Small intestine (tissue), 7 donors: ENCODE data around the gene HSD17B7. TPM values are rescaled to one million over a fixed set of nuclear protein-coding genes. Genes with fewer than 3 reads are reported as not detected.
A peak's percentile ranks its signal among the peaks of the same experiment; 100 is the strongest.
"Not testable (repeated sequence)": the region's sequence is repeated elsewhere in the genome, so short reads cannot be mapped to it uniquely, and the experiment has no call there.

Experiments
- DNase-seq, 2 donors: peaks; one replicate each; pipeline versions ENCODE4 v3.0.0 to v3.0.0-alpha.2; 2013
- FAIRE-seq: peaks from 2 replicates; lab custom pipeline; 2012; peaks lifted over from hg19 to GRCh38; lab: Jason Lieb, UNC
- H3K27ac ChIP-seq, 3 donors: one replicate each; pipeline ENCODE4 v1.5.1; 2013; ENCODE audit warnings: low read length in 2 of 3, mild to moderate bottlenecking in 2 of 3, control low read depth in 1 of 3, inconsistent platforms in 1 of 3, low read depth in 1 of 3, moderate library complexity in 1 of 3
- H3K27me3 ChIP-seq, 3 donors: one replicate each; pipeline ENCODE4 v1.6.1; 2013; ENCODE audit warnings: low read length in 3 of 3, inconsistent platforms in 1 of 3; ENCODE audit not compliant: control insufficient read depth in 3 of 3, insufficient read depth in 3 of 3
- H3K36me3 ChIP-seq, 3 donors: one replicate each; pipeline ENCODE4 v1.6.1; 2013; ENCODE audit warnings: low read length in 3 of 3, inconsistent platforms in 1 of 3, low read depth in 1 of 3, mild to moderate bottlenecking in 1 of 3, moderate library complexity in 1 of 3; ENCODE audit not compliant: control insufficient read depth in 3 of 3, insufficient read depth in 2 of 3
- H3K4me1 ChIP-seq, 3 donors: one replicate each; pipeline ENCODE4 v1.6.1; 2013; ENCODE audit warnings: low read length in 2 of 3, inconsistent platforms in 1 of 3, low read depth in 1 of 3, mild to moderate bottlenecking in 1 of 3, moderate library complexity in 1 of 3; ENCODE audit not compliant: control insufficient read depth in 3 of 3, insufficient read depth in 2 of 3
- H3K4me3 ChIP-seq, 3 donors: one replicate each; pipeline ENCODE4 v1.5.1; 2013; ENCODE audit warnings: low read length in 3 of 3, control low read depth in 1 of 3, inconsistent platforms in 1 of 3, low read depth in 1 of 3, mild to moderate bottlenecking in 1 of 3, moderate library complexity in 1 of 3
- H3K9me3 ChIP-seq, 2 donors: one replicate each; pipeline ENCODE4 v1.6.1; 2013; ENCODE audit warnings: low read depth in 1 of 2, low read length in 1 of 2; ENCODE audit not compliant: control insufficient read depth in 2 of 2, insufficient read depth in 1 of 2
- WGBS, 3 donors: extraction: QIAGEN DNeasy Blood & Tissue Kit; methylation state at CpG; one replicate each; pipeline ENCODE4 v1.1.7; 2013; 5-methylcytosine and 5-hydroxymethylcytosine counted together
- polyA plus RNA-seq, 4 donors: library from polyadenylated mRNA; stranded (reverse) in 3 of 4; unstranded in 1 of 4; fragments of 200-250 nt in 3 of 4; fragments of 120-200 nt in 1 of 4; gene quantifications; one replicate each; pipeline versions ENCODE4 v1.2.1 to v1.2.3, GENCODE V29; 2013
- donor health status: healthy with polysubstance abuse.
- donor health status: control.
- donor health status: control.
- donor health status: Bipolar disorder and iron deficiency.
- donor health status: healthy.

The HSD17B7 gene
- polyA plus RNA-seq, 4 donors = 6.2 to 21.3 (median 11.5) TPM

GRCh38 chr1:162790985-162791357 lies 469 bp downstream of the HSD17B7 start:
- DNase-seq = peak in 1 of 2 donors; percentile 23
- peak overlapping the region in 2 of 3 donors; percentile 53 to 55 for H3K4me3 ChIP-seq
- not testable (repeated sequence) for H3K9me3 ChIP-seq, FAIRE-seq, H3K36me3 ChIP-seq, H3K4me1 ChIP-seq, H3K27me3 ChIP-seq
- WGBS, 3 donors = 0% methylated on average over 6 to 7 of the region's 8 CpGs
- peak overlapping the region; percentile 72 to 81 (median 78) for H3K27ac ChIP-seq

GRCh38 chr1:162794284-162794683 lies 3.8 kb downstream of the HSD17B7 start:
- H3K4me3 ChIP-seq, FAIRE-seq, H3K4me1 ChIP-seq, H3K36me3 ChIP-seq, H3K9me3 ChIP-seq, DNase-seq, H3K27ac ChIP-seq, H3K27me3 ChIP-seq: not testable (repeated sequence)
- 77 to 95% (median 91%) methylated on average over 1 of the region's 1 CpG for WGBS, 3 donors

DNA sequence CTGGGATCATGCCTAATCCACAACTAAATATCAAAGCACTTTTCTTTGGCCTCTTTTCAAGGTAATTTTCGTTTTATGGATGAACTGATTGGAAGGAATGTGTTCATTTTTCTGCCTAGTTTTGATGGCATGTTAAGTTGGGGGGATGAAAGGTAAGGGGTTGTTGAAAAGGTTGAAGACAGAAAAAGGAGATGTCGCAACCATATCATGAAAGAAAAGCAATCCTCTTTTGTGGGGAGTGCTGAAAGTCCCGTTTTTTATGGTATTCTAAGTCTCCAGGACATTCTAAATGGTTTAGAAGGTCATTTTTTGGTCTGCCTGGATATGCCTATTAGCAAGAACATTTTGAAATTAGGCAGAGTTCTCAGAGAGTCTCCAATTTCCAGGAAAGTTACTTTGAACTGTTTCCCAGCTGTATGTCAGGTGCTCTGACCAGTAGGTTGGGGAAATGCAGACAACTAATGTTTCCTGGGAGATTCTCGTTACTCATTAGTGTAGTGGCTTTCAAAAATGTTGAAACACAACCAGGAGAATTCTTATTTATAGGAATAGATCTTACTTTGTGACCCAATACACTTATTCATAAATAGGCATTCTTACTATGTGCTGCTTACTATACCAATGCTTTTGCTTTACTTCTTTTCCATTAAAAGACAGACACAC lies 6.2 kb downstream of the HSD17B7 start:
- not testable (repeated sequence) for H3K27ac ChIP-seq, H3K27me3 ChIP-seq, H3K36me3 ChIP-seq, FAIRE-seq, H3K4me1 ChIP-seq, H3K9me3 ChIP-seq, DNase-seq, H3K4me3 ChIP-seq
- 64 to 80% (median 64%) methylated on average over 4 of the region's 4 CpGs for WGBS, 3 donors

DNA sequence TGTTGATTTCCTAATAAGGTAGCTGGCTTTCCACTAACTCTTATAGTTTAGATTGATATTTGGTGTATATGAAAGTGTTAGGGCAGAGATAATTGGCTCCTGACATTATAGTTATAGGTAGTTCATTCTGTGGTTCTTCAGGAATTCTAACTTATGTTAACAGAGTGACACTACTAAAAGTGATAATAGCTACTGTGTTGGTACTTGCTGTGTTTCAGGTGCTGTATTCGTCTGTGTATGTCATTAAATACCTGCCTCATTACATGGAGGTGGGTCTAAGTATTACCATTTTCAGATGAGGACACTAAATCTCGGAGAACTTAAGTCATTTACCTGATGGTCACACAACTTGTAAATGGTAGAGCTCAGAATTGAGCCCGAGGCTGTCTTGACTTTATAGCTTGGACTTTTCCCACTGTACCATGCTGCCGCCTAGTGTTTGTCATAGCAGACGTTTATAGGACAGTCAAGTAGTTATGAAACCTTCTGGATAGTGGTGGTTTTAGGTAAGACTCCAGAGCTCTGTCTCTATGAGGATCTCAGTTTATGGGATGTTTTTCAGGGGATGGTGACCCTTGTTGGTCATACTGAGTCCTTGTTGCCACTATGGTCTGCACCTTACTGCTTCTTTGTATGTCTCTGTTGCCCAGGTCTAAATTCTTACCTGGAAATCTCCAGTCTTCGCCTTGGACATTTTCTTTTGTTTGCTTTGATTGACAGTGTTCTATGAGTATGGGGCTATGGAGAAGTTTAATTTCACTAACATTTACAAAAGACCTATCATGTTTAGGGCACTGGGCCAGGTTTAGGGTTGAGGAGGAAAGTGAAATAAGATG lies 9.7 kb downstream of the HSD17B7 start:
- DNase-seq = peak; percentile 71 to 73
- H3K36me3 ChIP-seq, H3K27ac ChIP-seq, H3K4me3 ChIP-seq, H3K4me1 ChIP-seq, FAIRE-seq, H3K9me3 ChIP-seq, H3K27me3 ChIP-seq: not testable (repeated sequence)
- WGBS, 3 donors = 41 to 51% (median 49%) methylated on average over 5 to 6 of the region's 6 CpGs

DNA sequence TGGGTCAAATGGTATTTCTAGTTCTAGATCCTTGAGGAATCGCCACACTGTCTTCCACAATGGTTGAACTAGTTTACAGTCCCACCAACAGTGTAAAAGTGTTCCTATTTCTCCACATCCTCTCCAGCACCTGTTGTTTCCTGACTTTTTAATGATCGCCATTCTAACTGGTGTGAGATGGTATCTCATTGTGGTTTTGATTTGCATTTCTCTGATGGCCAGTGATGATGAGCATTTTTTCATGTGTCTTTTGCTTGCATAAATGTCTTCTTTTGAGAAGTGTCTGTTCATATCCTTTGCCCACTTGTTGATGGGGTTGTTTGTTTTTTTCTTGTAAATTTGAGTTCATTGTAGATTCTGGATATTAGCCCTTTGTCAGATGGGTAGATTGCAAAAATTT lies 17.0 kb downstream of the HSD17B7 start:
- not testable (repeated sequence) for H3K9me3 ChIP-seq, H3K4me3 ChIP-seq, DNase-seq, H3K27ac ChIP-seq, H3K27me3 ChIP-seq, H3K4me1 ChIP-seq, FAIRE-seq, H3K36me3 ChIP-seq
- WGBS, 3 donors = 80% methylated on average over 1 of the region's 2 CpGs; no CpG with 5 or more reads in 2 of the 3 donors

- not testable (repeated sequence) for FAIRE-seq, H3K36me3 ChIP-seq, DNase-seq, H3K27me3 ChIP-seq, H3K4me3 ChIP-seq, H3K27ac ChIP-seq, H3K4me1 ChIP-seq, H3K9me3 ChIP-seq
- 94 to 100% (median 97%) methylated on average over 2 of the region's 2 CpGs for WGBS, 3 donors
Measured at GRCh38 chr1:162812357-162812756, 21.9 kb downstream of the HSD17B7 start.

DNA sequence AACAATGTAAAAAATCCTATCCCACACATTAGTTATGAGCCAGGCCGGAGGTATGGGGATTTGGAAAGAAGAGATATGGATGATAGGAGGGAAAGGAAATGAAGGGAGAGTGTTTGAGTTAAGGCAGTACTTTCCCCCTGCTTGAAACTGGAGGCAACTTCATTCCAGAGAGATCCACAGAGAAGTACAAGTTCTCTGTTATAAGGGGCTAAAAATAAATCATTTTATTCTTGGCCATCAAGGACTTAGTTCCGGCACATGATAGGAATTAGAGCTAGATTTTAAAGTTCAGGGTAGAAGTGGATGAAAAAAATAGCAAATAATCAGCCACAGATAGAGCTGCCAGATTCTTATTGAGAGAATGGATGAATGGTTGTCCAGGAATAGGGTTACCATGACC lies 27.6 kb downstream of the HSD17B7 start:
- not testable (repeated sequence) for H3K9me3 ChIP-seq, DNase-seq, H3K36me3 ChIP-seq, H3K4me3 ChIP-seq, H3K27ac ChIP-seq, FAIRE-seq, H3K4me1 ChIP-seq
- 89 to 98% (median 91%) methylated on average over 2 of the region's 2 CpGs for WGBS, 3 donors
- H3K27me3 ChIP-seq = peaks cover 0 to 11% (median 0%) of the 10 kb centered on the region in 3 donors

DNA sequence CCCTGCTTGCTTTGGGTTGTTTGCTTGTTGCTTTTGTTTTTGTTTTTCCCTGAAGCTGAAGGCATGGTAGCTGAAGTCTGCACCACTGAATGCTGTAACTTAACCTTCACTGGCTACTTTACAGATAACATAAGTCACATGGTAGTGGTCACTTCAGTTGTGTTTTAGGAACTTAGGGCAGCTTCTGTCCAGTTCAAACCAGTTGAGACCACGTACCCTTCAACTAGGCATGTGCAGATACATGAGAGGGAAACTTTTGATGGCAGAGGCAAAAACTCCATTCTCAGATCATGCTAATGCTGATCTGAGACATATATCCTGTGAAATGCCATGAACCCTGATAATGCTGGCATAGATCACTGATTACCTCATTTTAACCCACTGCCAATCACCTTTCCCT lies 28.2 kb downstream of the HSD17B7 start:
- H3K36me3 ChIP-seq, H3K4me1 ChIP-seq, H3K4me3 ChIP-seq, DNase-seq, H3K9me3 ChIP-seq, H3K27ac ChIP-seq, FAIRE-seq: not testable (repeated sequence)
- 94 to 100% (median 97%) methylated on average over 1 of the region's 1 CpG for WGBS, 3 donors
- peaks cover 0 to 13% (median 0%) of the 10 kb centered on the region in 3 donors for H3K27me3 ChIP-seq
